NCI-H1930 (cell line): Measurements from ENCODE around the gene SPHK1.

Experiments
- DNase-seq, 2 experiments: peaks; one replicate each; lab custom pipeline; 2025; lab: John Stamatoyannopoulos, UW

SPHK1 gene

DNA sequence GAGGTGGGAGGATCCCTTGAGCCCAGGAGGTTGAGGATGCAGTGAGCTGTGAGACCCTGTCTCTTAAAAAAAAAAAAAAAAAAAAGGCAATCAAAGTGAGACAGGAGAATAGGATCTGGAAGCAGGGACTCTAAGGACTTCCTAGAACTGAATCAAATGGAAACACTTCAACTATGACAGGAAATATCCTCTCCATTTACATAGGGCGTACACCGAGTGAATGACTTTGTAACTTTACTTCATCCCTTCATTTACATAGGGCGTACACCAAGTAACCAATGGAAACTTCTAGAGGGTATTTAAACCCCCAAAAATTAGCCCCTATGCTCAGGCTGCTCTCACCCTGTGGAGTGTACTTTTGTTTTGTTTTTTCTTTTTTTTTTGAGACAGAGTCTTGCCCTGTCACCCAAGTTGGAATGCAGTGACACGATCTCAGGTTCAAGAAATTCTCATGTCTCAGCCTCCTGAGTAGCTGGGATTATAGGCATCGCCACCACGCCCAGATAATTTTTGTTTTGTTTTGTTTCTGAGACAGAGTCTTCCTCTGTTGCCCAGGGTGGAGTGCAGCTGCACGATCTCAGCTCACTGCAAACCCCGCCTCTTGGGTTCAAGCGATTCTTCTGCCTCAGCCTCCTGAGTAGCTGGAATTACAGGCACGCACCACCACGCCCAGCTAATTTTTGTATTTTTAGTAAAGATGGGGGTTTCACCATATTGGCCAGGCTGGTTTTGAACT lies 21.1 kb upstream of the SPHK1 start:
- no peak for DNase-seq

GRCh38 chr17:76365256-76365903 lies 19.0 kb upstream of the SPHK1 start:
- DNase-seq, result no peak

- no peak for DNase-seq
These were observed 18.2 kb upstream of the SPHK1 start for GRCh38 chr17:76366247-76366646.

GRCh38 chr17:76367642-76368041 lies 16.8 kb upstream of the SPHK1 start:
- DNase-seq, result no peak

DNA sequence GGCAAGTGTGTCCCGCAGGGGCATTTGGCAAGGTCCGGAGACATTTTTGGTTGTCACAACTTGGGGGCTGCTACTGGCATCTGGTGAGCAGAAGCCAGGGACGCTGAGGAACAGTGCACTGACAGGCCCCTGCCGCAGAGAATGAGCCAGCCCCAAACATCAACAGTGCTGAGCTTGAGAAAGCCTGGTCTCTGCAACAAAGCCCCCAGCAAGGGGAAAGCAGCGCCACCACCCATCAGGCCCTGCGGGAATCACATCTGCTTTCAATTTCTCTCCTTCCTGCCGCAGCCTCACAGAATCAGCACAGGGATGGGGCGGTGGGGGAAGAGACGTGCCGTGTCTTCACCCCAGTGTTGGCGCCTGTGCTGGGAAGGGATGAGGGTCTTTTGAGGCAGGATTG lies 15.9 kb upstream of the SPHK1 start:
- DNase-seq, result no peak

DNA sequence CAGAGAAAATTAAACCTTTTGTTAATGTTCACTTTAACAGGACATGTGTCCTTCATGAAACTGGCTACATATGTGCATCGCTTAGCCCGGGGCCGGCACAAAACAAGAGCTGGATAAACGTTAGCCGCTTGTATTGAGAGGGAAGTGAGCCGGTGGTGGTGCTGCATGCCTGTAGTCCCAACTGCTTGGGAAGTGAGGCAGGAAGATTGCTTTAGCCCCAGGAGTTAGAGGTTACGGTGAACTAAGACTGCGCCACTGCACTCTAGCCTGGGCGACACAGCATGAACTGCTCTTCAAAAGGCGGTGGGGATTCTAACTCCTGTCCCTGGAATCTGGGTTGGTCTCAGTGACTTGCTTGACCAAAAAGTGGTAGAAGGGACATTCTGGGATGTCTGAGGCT lies 15.0 kb upstream of the SPHK1 start:
- DNase-seq, result no peak

DNA sequence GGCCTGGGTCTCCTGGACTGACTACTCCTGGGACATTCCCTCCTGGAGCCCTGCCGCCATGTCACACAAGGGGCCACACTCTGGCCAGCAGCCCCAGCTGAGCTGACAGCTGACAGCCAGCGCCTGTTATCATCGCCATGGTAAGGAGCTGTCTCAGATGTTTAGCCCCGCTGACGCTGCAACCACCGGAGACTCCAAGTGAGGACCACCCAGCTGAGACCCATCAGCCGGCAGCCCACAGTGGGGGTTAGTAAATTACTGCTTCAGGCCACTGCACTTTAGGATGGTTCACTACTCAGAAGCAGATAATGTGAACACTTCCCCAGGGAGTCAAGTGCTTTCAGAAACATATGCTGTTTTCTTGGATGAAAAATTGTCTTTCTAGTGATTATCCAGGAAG lies 14.6 kb upstream of the SPHK1 start:
- no peak for DNase-seq

GRCh38 chr17:76370261-76370993 lies 14.0 kb upstream of the SPHK1 start:
- DNase-seq, result no peak

- no peak for DNase-seq
These were observed 12.5 kb upstream of the SPHK1 start for GRCh38 chr17:76371656-76372628.

GRCh38 chr17:76376318-76377133 lies 7.9 kb upstream of the SPHK1 start:
- no peak for DNase-seq

GRCh38 chr17:76378548-76379274 lies 5.7 kb upstream of the SPHK1 start:
- no peak for DNase-seq

- no peak for DNase-seq
These were observed 5.2 kb upstream of the SPHK1 start for GRCh38 chr17:76379275-76379641.

DNA sequence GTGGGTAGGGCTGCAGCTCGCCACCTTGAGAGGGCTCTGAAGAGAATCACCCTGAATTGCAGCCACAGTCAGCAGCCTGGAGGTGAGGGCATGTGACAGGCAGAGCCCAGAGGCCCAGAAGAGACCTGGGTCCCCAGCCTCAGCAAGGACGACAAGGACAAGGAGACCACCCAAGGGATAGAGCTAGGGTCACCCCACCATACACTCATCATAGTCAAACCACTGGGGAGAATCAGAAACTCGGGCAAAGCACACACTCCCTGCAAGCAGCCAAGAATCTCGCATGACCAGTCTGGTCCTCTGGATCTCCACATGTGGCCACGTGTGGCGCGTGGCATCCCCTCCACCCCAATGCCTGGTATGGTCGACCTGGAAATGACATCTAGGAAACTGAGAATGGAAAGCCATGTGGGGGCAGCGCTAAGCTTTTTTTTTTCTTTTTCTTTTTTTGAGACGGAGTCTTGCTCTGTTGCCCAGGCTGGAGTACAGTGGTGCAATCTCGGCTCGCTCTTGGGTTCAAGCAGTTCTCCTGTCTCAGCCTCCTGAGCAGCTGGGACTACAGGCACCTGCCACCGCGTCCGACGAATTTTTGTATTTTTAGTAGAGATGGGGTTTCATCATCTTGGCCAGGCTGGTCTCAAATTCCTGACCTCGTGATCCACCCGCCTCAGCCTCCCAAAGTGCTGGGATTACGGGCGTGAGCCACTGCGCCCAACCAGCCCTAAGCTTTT lies 4.6 kb upstream of the SPHK1 start:
- no peak for DNase-seq

DNA sequence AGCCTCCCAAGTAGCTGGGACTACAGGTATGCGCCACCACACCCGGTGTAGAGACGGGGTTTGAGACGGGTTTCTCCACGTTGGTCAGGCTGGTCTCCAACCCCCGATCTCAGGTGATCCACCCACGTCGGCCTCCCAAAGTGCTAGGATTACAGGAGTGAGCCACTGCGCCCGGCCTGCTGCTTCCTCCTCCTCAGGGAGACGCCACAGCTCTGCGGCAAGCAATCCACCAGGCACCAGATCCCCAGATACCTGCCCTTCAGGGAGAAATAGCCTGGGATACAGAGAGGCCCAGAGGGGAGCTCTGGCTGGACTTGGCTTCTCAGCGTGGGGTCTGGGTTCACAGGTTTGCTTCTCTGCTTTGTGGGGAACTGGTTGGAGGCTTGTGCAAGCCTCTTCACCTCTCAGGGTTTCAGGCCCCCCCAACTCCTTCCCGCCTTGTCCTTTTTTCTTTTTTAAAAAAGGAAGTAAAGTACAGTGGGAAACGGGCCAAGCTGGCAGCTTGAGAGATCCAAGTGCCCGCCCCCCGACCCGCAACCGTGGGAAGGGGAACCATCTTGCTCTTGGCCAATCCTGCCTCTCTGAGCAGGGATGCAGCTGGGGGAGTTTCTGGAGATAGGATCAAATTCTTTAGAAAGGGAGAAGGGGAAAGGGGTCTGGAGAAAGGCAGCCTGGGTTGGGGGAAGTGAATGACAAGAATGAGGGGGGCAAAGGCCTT lies 2.6 kb upstream of the SPHK1 start:
- DNase-seq, result no peak

DNA sequence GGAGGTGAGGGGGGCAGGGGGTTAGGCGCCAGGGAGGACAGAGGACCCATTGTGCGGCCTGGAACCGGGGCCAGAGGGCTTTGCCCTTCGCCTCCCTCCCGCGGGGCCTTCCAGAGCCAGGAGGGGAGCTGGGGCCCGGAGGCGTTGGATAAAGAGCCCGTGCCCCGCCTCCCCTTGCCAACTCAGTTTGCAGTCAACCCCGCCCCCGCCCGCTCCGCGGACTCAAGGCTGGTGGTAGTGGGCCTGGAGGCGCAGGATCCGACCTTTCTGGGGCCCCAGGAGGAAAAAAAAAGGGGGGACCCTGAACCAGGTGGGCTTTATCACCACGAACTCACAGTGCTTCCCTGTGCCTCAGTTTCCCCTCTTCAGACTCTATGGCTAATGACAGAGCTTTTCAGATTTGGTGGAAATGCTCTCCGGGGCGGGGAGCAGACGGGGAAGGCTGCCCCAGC lies 2.0 kb upstream of the SPHK1 start:
- no peak for DNase-seq

DNA sequence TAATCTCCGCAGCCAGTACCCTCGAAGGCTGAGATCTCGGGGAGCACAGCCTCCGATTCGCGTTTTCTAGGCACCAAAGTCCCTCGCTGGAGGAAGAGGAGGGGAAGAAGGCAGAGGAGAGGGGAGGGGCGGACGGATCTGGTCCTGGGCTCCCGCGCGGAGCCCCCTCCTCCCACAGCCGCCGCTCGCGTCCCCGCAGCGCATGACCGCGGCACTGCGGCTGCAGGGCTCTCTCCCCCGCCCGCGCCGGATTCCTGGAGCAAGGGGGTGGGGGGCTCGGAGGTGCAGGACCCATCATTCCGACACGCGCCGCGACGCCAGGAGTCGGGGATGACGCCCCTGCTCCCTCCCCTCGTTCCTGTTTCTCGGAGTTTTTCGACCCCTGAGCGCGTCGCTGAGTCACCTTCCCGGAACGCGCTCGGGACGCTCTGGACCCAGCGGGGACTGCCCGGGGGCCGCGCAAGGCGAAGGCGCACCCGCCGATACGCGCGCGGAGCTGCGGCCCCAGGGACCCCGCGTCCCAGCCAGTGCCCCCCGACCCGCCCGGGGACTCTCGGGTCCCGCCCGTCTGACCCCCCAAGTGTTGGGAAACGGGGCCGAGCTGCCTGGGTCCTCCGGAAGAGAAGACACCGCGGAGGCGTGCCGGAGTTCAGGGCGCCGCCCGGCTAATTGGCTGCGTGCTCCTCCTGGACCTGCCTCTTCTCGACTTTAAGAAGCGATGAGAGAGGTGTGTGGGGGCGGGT lies 1.4 kb upstream of the SPHK1 start:
- no peak for DNase-seq

GRCh38 chr17:76383546-76384221 lies 725 bp upstream of the SPHK1 start:
- no peak for DNase-seq
